ENCODE measurements around the gene SH3BGRL. TPM values are rescaled to one million over a fixed set of nuclear protein-coding genes. Genes with fewer than 3 reads are reported as not detected.

Gene SH3BGRL
- total and polyA plus RNA-seq, 9 donors: 88.3 to 257 (median 125) TPM

- Histone ChIP-seq H3K4me1 (ENCODE audit: insufficient read depth) (no peaks in the 10 kb centered on the region), H3K27ac (no peak overlapping the region), H3K9me3 (peaks cover 0 to 4% of the 10 kb centered on the region in 2 donors), H3K36me3 (no peaks in the 10 kb centered on the region), H3K4me3 (no peak overlapping the region), H3K27me3 (no peaks in the 10 kb centered on the region)
- WGBS, 3 donors: 79 to 89% (median 82%) methylated on average over 2 of the region's 2 CpGs
- no peak for DNase-seq
- intact Hi-C loops (cut with DNase I): no loop called here
- TF ChIP-seq POLR2A (IDR thresholded peaks at IDR 0.05): no peak
- no peak for TF ChIP-seq CTCF (IDR thresholded peaks at IDR 0.05)
- TF ChIP-seq EP300 (IDR thresholded peaks at IDR 0.05): no peak
Measured at GRCh38 chrX:81291996-81292395, 90.1 kb downstream of the SH3BGRL start.

- intact Hi-C loops (cut with DNase I): no loop called here
- TF ChIP-seq CTCF (IDR thresholded peaks at IDR 0.05): no peak
- TF ChIP-seq POLR2A (IDR thresholded peaks at IDR 0.05): no peak
- TF ChIP-seq EP300 (IDR thresholded peaks at IDR 0.05): no peak
- no peak overlapping the region for H3K27ac ChIP-seq
- H3K27me3 ChIP-seq: no peaks in the 10 kb centered on the region
- H3K4me3 ChIP-seq: no peak overlapping the region
- no peaks in the 10 kb centered on the region for H3K4me1 ChIP-seq (ENCODE audit: insufficient read depth)
- no peak for DNase-seq
- 90 to 94% (median 93%) methylated on average over 2 of the region's 2 CpGs for WGBS, 3 donors
- no peaks in the 10 kb centered on the region for H3K36me3 ChIP-seq
- peaks cover 0 to 4% of the 10 kb centered on the region in 2 donors for H3K9me3 ChIP-seq
Measured at GRCh38 chrX:81294101-81294500, 92.2 kb downstream of the SH3BGRL start.

- TF ChIP-seq POLR2A (IDR thresholded peaks at IDR 0.05) (no peak), EP300 (IDR thresholded peaks at IDR 0.05) (no peak), CTCF (IDR thresholded peaks at IDR 0.05) (no peak)
- no peaks in the 10 kb centered on the region for H3K36me3 ChIP-seq
- H3K27ac ChIP-seq: no peak overlapping the region
- intact Hi-C loops (cut with DNase I): no loop called here
- WGBS, 3 donors: 66 to 72% (median 68%) methylated on average over 1 of the region's 1 CpG
- DNase-seq: no peak
- no peak overlapping the region for H3K4me3 ChIP-seq
- no peaks in the 10 kb centered on the region for H3K4me1 ChIP-seq (ENCODE audit: insufficient read depth)
- H3K9me3 ChIP-seq: no peaks in the 10 kb centered on the region
- no peaks in the 10 kb centered on the region for H3K27me3 ChIP-seq
Measured at GRCh38 chrX:81301877-81302276, 100.0 kb downstream of the SH3BGRL start.

GRCh38 chrX:81304563-81304962, 102.7 kb downstream of the SH3BGRL start:
- Histone ChIP-seq H3K4me3 (no peak overlapping the region), H3K4me1 (ENCODE audit: insufficient read depth) (no peaks in the 10 kb centered on the region), H3K36me3 (no peaks in the 10 kb centered on the region), H3K9me3 (no peaks in the 10 kb centered on the region), H3K27me3 (no peaks in the 10 kb centered on the region), H3K27ac (no peak overlapping the region)
- no peak for DNase-seq
- intact Hi-C loops (cut with DNase I): no loop called here
- no peak for TF ChIP-seq CTCF (IDR thresholded peaks at IDR 0.05)
- TF ChIP-seq EP300 (IDR thresholded peaks at IDR 0.05): no peak
- TF ChIP-seq POLR2A (IDR thresholded peaks at IDR 0.05): no peak

- no peaks in the 10 kb centered on the region for H3K27me3 ChIP-seq
- H3K4me3 ChIP-seq: no peak overlapping the region
- intact Hi-C loops (cut with DNase I): no loop called here
- H3K9me3 ChIP-seq: no peaks in the 10 kb centered on the region
- TF ChIP-seq POLR2A (IDR thresholded peaks at IDR 0.05) (no peak), CTCF (IDR thresholded peaks at IDR 0.05) (no peak), EP300 (IDR thresholded peaks at IDR 0.05) (no peak)
- no peak overlapping the region for H3K27ac ChIP-seq
- no peak for DNase-seq
- 69 to 77% (median 74%) methylated on average over 1 of the region's 1 CpG for WGBS, 3 donors
- H3K4me1 ChIP-seq (ENCODE audit: insufficient read depth): no peaks in the 10 kb centered on the region
- no peaks in the 10 kb centered on the region for H3K36me3 ChIP-seq
Measured at GRCh38 chrX:81305240-81305639, 103.3 kb downstream of the SH3BGRL start.
